VCaP (cell line): ENCODE results near the gene MNAT1.
A peak's percentile ranks its signal among the peaks of the same experiment; 100 is the strongest.

Experiments used
- H3K27ac ChIP-seq: fragments of 450-650 bp; 2 replicates; pipeline ENCODE4 v1.5.1; 2017
- TF ChIP-seq, protein P1 (sequence below): fragments of 450-650 bp; conservative IDR thresholded peaks from 2 replicates; pipeline ENCODE4 v1.5.1; 2017; ENCODE audit warnings: mild to moderate bottlenecking, moderate library complexity

Gene MNAT1

DNA sequence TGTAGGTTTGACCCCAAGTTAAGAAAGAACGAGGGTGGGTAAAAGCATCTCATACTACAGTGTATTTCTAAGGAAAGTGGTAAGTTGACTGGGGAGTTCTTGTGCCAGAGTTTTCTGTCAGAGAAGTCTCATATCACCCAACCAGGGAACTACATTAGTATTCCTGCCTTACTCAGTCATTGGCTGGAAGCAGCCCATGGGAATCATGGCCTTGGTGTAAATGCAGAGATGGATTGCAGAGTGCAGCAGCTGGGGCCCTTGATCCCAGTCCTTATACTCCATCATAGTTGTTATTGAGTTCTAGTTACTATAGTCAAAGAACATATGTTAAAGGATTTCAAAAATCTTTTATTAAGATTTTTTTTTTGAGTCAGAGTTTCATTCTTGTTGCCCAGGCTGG lies 105.8 kb downstream of the MNAT1 start:
- H3K27ac ChIP-seq: no peak overlapping the region
- TF ChIP-seq, protein P1, sequence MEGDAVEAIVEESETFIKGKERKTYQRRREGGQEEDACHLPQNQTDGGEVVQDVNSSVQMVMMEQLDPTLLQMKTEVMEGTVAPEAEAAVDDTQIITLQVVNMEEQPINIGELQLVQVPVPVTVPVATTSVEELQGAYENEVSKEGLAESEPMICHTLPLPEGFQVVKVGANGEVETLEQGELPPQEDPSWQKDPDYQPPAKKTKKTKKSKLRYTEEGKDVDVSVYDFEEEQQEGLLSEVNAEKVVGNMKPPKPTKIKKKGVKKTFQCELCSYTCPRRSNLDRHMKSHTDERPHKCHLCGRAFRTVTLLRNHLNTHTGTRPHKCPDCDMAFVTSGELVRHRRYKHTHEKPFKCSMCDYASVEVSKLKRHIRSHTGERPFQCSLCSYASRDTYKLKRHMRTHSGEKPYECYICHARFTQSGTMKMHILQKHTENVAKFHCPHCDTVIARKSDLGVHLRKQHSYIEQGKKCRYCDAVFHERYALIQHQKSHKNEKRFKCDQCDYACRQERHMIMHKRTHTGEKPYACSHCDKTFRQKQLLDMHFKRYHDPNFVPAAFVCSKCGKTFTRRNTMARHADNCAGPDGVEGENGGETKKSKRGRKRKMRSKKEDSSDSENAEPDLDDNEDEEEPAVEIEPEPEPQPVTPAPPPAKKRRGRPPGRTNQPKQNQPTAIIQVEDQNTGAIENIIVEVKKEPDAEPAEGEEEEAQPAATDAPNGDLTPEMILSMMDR: no peak

DNA sequence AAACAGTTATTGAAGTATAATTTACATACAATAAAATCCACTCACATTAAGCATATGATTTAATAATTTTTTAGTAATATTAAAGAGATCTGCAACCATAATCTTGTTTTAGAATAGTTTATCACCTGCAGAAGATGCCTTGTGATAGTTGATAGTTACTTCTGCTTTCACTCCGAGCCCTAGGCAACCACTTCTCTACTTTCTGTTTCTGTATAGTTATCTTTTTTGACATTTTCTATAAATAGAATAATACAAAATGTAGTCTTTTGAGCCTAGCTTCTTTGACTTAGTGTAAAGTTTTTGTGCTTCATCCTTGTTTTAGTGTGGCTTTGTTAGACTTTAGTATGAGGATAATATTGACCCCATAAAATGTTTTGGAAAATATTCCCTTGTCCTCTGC lies 111.0 kb downstream of the MNAT1 start:
- no peak overlapping the region for H3K27ac ChIP-seq
- TF ChIP-seq, protein P1: no peak

DNA sequence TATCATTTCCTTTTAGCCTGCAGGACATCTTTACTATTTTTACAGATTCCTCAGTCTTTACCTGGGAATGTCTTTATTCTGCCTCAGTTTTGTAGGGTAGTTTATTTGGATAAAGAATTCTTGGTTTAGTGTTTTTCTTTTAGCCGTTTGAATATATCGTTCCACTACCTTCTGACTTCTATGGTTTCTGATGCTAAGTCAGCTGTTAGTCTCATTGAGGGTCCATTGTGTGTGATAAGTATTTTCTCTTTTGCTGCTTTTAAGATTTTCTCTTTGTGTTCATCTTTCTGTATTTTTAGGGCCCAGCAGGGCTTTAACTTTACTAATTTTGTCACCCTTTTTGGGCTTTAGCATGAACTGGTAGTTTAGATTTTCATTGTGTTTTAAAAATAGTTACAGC lies 113.5 kb downstream of the MNAT1 start:
- H3K27ac ChIP-seq: no peak overlapping the region
- TF ChIP-seq, protein P1: no peak

DNA sequence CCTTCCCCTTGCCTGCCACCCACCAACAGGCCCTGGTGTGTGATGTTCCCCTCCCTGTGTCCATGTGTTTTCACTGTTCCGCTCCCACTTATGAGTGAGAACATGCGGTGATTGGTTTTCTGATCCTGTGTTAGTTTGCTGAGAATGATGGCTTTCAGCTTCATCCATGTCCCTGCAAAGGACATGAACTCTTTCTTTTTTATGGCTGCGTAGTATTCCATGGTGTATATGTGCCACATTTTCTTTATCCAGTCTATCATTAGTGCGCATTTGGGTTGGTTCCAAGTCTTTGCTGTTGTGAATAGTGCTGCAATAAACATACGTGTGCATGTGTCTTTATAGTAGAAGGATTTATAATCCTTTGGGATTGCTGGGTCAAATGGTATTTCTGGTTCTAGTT lies 117.1 kb downstream of the MNAT1 start:
- H3K27ac ChIP-seq: peak overlapping the region; percentile 63

DNA sequence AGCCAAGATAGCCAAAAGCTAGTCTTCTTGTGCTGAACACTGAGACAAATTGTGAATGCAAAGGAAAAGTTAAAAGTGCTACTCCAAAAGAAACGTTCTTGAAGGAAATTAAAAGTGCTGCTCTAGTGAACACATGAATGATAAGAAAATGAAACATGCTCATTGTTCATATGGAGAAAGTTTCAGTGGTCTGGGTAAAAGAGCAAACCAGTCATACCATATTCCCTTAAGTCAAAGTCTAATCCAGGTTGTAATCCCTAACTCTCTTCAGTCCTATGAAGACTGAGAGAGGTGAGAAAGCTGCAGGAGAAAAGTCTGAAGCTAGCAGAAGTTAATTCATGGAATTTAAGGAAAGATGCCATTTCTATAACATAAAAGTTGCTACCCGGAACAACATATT lies 121.5 kb downstream of the MNAT1 start:
- TF ChIP-seq, protein P1: no peak
- no peak overlapping the region for H3K27ac ChIP-seq

DNA sequence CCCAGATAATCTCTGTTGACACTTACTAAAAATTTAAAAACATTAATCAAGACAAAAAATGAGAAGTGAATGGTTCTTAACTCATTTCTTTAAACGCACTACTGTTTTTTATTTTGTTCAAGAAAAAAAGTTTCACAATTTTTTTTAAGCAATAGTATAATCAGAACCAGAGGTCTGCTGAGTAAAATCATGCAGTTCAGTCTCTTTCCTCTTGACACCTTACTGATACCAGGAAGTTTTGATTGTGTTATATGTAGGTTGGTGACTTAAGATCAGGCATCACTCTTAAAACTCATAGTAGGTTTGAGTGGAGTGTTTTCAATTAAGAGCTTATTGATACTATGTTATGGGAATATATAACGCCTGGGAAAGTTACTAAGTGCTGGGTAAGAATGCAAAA lies 125.0 kb downstream of the MNAT1 start:
- TF ChIP-seq, protein P1: no peak
- H3K27ac ChIP-seq: no peak overlapping the region

DNA sequence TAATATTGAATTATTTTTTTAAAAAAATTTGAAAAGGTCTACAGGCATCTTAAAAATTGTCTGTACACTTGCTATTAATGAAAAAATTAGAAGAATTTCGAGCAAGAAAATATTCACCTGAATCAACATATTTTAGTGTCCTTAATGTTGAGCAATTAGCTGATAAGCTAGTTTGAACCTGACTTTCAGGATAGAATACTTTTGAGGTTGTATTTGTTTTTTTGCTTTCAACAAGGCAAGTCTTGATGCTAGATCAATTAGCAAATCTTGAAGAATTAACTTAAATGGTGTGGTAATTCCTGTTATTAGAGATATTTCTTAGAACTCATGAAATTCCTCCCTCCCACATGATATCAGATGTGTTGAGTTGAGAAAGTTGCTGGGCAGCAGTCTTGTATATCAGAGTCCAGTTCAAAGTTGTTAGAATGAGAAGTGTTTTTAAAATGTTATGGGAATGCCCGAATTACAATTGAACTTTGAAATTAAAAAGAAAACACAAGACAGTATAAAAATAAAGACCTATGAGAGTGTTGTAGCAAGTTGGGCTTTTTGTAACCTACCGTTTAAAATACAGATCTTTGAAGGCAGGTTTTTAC lies 127.1 kb downstream of the MNAT1 start:
- TF ChIP-seq, protein P1: no peak
- H3K27ac ChIP-seq: peak overlapping the region; percentile 89

DNA sequence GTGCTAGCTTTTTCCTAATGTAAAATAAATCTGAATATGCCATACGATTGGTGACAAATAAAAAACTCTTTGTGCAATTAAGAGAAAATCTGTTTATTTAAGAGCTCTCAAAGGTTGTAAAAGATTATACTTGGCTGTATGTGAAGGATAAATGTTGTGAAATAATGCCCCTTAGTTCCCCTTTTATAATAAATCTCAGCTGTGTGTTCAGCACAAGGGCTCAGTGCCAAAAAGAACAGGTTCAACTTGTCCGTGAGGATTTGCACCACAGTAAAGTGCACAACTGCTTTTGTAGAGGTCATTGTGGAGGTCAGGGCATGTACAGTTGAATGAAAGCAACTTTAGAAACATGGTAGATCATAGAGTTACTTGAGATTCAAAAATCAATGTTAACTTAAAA lies 127.7 kb downstream of the MNAT1 start:
- peak overlapping the region; percentile 89 for H3K27ac ChIP-seq
- TF ChIP-seq, protein P1: no peak
